Measurements from ENCODE around the gene DOCK10.

The DOCK10 gene

GRCh38 chr2:224956706-224957105, 85.6 kb downstream of the DOCK10 start (continued):
- no peak for TF ChIP-seq PATZ1 (CRISPR knock-in tag; IDR thresholded peaks at IDR 0.05; ENCODE audit: borderline replicate concordance)
- no peak for TF ChIP-seq GLIS3 (CRISPR knock-in tag; IDR thresholded peaks at IDR 0.05)
- TF ChIP-seq, protein P1, sequence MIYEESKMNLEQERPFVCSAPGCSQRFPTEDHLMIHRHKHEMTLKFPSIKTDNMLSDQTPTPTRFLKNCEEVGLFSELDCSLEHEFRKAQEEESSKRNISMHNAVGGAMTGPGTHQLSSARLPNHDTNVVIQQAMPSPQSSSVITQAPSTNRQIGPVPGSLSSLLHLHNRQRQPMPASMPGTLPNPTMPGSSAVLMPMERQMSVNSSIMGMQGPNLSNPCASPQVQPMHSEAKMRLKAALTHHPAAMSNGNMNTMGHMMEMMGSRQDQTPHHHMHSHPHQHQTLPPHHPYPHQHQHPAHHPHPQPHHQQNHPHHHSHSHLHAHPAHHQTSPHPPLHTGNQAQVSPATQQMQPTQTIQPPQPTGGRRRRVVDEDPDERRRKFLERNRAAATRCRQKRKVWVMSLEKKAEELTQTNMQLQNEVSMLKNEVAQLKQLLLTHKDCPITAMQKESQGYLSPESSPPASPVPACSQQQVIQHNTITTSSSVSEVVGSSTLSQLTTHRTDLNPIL (CRISPR knock-in tag; IDR thresholded peaks at IDR 0.05; ENCODE audit: low read depth), result no peak
- TF ChIP-seq TSHZ2 (CRISPR knock-in tag; IDR thresholded peaks at IDR 0.05), result no peak
- TF ChIP-seq ZNF8 (CRISPR knock-in tag; IDR thresholded peaks at IDR 0.05), result no peak
- TF ChIP-seq PPARA (CRISPR knock-in tag; IDR thresholded peaks at IDR 0.05; ENCODE audit: borderline replicate concordance), result no peak
- TF ChIP-seq ISL1 (CRISPR knock-in tag; IDR thresholded peaks at IDR 0.05), result no peak

DNA sequence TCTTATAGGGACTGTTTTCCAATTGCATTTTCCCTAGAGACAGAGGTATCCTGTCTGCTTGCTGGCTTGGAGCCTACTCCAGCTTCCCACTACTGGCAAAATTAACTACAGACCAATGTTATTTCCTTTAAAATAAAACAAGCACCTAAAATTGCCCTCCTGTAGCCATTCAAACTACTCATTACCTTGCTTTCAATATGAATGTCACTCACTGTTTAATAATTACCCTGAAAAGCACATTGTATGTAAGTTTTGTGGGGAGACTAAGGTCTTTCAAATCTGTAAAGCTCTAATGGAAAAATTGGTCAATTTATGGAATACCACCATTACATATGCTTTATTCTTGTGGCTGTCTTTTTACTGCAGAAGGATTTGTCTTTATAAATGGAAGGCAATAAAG, 87.3 kb downstream of the DOCK10 start:
- ATAC-seq, result no peak
- TF ChIP-seq ISL1 (CRISPR knock-in tag; IDR thresholded peaks at IDR 0.05) (no peak), TCF4 (CRISPR knock-in tag; IDR thresholded peaks at IDR 0.05; ENCODE audit: borderline replicate concordance) (no peak), ESRRG (CRISPR knock-in tag; IDR thresholded peaks at IDR 0.05) (no peak), ARNTL (CRISPR knock-in tag; IDR thresholded peaks at IDR 0.05; ENCODE audit: borderline replicate concordance, low read depth) (no peak), PATZ1 (CRISPR knock-in tag; IDR thresholded peaks at IDR 0.05; ENCODE audit: borderline replicate concordance) (no peak), CSRNP3 (CRISPR knock-in tag; IDR thresholded peaks at IDR 0.05) (no peak), SNAI2 (CRISPR knock-in tag; IDR thresholded peaks at IDR 0.05) (no peak), ZC3H10 (CRISPR knock-in tag; IDR thresholded peaks at IDR 0.05) (no peak), POU6F1 (CRISPR knock-in tag; IDR thresholded peaks at IDR 0.05; ENCODE audit: borderline replicate concordance, low read depth) (no peak), ZFP30 (CRISPR knock-in tag; IDR thresholded peaks at IDR 0.05) (no peak), ZFP3 (CRISPR knock-in tag; IDR thresholded peaks at IDR 0.05) (no peak), CSDC2 (CRISPR knock-in tag; IDR thresholded peaks at IDR 0.05) (no peak), GLIS3 (CRISPR knock-in tag; IDR thresholded peaks at IDR 0.05) (no peak), TOX (CRISPR knock-in tag; IDR thresholded peaks at IDR 0.05; ENCODE audit: borderline replicate concordance) (no peak), BACH2 (CRISPR knock-in tag; IDR thresholded peaks at IDR 0.05; ENCODE audit: borderline replicate concordance) (no peak), OSR1 (CRISPR knock-in tag; IDR thresholded peaks at IDR 0.05) (no peak)
- TF ChIP-seq, protein P1 (CRISPR knock-in tag; IDR thresholded peaks at IDR 0.05; ENCODE audit: low read depth), result no peak
